ENCODE data around the gene WDR62. TPM values are rescaled to one million over a fixed set of nuclear protein-coding genes. Genes with fewer than 3 reads are reported as not detected.

Gene WDR62
- polyA plus RNA-seq, 1 donor from 2014 or later = 0.35 TPM

DNA sequence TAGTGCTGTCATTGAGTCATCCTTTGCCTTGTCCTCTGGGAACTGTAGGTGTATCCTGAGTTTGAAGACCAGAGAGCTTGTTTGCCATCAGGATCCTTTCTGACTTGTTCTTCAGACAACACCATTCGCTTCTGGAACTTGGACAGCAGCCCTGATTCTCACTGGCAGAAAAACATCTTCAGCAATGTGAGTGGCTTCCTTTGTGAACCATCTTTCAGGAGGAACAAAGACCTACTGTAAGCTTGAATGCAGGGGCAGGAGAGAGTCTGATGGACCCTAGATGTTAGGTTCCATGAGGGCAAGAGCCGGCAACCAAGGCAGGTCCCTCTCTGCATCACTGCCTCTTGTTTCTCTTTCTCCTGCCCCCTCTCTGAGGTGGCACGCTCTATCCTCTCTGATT lies 26.7 kb downstream of the WDR62 start (continued):
- no peak for TF ChIP-seq MXI1 (conservative IDR thresholded peaks at IDR 0.05; ENCODE audit: poor library complexity, severe bottlenecking)
- no peak for TF ChIP-seq EZH2 (IDR thresholded peaks at IDR 0.05; ENCODE audit: borderline replicate concordance, insufficient read depth, low read length, poor library complexity, severe bottlenecking)

DNA sequence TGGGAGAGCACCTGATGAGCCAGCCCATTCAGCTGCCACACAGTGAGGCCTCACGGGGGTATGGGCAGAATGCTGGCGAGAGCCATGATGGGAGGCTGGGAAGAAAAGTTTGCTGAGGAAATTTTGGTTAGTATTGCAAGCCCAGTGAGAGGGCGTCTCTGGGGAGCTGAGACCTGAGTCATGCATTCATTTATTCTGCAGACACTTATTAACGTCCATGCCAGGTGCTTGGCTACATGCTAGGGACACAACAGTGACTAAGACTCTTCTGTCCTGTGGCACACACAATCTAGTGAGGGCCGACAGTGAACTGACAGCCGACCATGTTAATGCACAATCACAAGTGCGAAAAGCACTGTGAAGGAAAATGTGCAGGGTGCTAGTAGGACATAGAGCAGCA lies 27.2 kb downstream of the WDR62 start:
- H3K36me3 ChIP-seq (ENCODE audit: insufficient read depth, low read length) = no peaks in the 10 kb centered on the region
- H3K9me3 ChIP-seq (ENCODE audit: low read length) = no peaks in the 10 kb centered on the region
- H3K9me2 ChIP-seq (ENCODE audit: insufficient read depth, low read length) = no peaks in the 10 kb centered on the region
- TF ChIP-seq, protein P1, sequence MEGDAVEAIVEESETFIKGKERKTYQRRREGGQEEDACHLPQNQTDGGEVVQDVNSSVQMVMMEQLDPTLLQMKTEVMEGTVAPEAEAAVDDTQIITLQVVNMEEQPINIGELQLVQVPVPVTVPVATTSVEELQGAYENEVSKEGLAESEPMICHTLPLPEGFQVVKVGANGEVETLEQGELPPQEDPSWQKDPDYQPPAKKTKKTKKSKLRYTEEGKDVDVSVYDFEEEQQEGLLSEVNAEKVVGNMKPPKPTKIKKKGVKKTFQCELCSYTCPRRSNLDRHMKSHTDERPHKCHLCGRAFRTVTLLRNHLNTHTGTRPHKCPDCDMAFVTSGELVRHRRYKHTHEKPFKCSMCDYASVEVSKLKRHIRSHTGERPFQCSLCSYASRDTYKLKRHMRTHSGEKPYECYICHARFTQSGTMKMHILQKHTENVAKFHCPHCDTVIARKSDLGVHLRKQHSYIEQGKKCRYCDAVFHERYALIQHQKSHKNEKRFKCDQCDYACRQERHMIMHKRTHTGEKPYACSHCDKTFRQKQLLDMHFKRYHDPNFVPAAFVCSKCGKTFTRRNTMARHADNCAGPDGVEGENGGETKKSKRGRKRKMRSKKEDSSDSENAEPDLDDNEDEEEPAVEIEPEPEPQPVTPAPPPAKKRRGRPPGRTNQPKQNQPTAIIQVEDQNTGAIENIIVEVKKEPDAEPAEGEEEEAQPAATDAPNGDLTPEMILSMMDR (IDR thresholded peaks at IDR 0.05; ENCODE audit: poor library complexity, severe bottlenecking) = no peak
- TF ChIP-seq TAF1 (IDR thresholded peaks at IDR 0.05; ENCODE audit: low read depth) (no peak), MXI1 (conservative IDR thresholded peaks at IDR 0.05; ENCODE audit: poor library complexity, severe bottlenecking) (no peak), RAD21 (conservative IDR thresholded peaks at IDR 0.05) (no peak), POLR2AphosphoS5 (IDR thresholded peaks at IDR 0.05) (no peak), EP300 (conservative IDR thresholded peaks at IDR 0.05; ENCODE audit: poor library complexity, severe bottlenecking) (no peak), EZH2 (IDR thresholded peaks at IDR 0.05; ENCODE audit: borderline replicate concordance, insufficient read depth, low read length, poor library complexity, severe bottlenecking) (no peak)
- TF ChIP-seq, protein P2, sequence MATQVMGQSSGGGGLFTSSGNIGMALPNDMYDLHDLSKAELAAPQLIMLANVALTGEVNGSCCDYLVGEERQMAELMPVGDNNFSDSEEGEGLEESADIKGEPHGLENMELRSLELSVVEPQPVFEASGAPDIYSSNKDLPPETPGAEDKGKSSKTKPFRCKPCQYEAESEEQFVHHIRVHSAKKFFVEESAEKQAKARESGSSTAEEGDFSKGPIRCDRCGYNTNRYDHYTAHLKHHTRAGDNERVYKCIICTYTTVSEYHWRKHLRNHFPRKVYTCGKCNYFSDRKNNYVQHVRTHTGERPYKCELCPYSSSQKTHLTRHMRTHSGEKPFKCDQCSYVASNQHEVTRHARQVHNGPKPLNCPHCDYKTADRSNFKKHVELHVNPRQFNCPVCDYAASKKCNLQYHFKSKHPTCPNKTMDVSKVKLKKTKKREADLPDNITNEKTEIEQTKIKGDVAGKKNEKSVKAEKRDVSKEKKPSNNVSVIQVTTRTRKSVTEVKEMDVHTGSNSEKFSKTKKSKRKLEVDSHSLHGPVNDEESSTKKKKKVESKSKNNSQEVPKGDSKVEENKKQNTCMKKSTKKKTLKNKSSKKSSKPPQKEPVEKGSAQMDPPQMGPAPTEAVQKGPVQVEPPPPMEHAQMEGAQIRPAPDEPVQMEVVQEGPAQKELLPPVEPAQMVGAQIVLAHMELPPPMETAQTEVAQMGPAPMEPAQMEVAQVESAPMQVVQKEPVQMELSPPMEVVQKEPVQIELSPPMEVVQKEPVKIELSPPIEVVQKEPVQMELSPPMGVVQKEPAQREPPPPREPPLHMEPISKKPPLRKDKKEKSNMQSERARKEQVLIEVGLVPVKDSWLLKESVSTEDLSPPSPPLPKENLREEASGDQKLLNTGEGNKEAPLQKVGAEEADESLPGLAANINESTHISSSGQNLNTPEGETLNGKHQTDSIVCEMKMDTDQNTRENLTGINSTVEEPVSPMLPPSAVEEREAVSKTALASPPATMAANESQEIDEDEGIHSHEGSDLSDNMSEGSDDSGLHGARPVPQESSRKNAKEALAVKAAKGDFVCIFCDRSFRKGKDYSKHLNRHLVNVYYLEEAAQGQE (IDR thresholded peaks at IDR 0.05; ENCODE audit: borderline replicate concordance) = no peak
- H3K79me2 ChIP-seq (replicated peaks; ENCODE audit: insufficient read depth, low read length) = no peaks in the 10 kb centered on the region
- H3K27ac ChIP-seq (ENCODE audit: low read length) = no peak overlapping the region
- no peaks in the 10 kb centered on the region for H4K20me1 ChIP-seq (ENCODE audit: insufficient read depth)
- H3F3A ChIP-seq (ENCODE audit: insufficient read depth, low read length, poor library complexity, severe bottlenecking) = no peaks in the 10 kb centered on the region
- no peak overlapping the region for H3K4me2 ChIP-seq (ENCODE audit: low read length)
- no peak overlapping the region for H3K4me3 ChIP-seq (ENCODE audit: low read length)
- H3K27me3 ChIP-seq (ENCODE audit: insufficient read depth, low read depth, low read length) = no peaks in the 10 kb centered on the region
- no peak overlapping the region for H2AFZ ChIP-seq (ENCODE audit: low read depth, low read length)
- H3K9ac ChIP-seq (ENCODE audit: low read length) = no peak overlapping the region

DNA sequence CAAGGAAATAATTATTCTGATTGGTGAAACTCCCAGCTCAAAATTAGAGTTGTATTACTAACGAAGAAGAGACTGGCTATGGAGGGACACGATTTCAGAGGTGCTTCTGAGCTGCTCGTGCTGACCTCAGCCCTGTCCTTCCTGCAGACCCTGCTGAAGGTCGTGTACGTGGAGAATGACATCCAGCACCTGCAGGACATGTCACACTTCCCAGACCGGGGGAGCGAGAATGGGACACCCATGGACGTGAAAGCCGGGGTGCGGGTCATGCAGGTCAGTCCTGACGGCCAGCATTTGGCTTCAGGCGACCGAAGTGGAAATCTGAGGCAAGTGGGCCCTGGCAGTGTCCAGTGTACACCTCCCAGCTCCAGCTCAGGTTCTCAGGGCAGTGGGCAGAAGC lies 28.2 kb downstream of the WDR62 start:
- no peaks in the 10 kb centered on the region for H3F3A ChIP-seq (ENCODE audit: insufficient read depth, low read length, poor library complexity, severe bottlenecking)

More for the DNA sequence above, 28.2 kb downstream of the WDR62 start:
- Histone ChIP-seq H3K27ac (ENCODE audit: low read length) (no peak overlapping the region), H4K20me1 (ENCODE audit: insufficient read depth) (no peaks in the 10 kb centered on the region), H3K9me2 (ENCODE audit: insufficient read depth, low read length) (no peaks in the 10 kb centered on the region), H3K4me2 (ENCODE audit: low read length) (no peak overlapping the region), H3K9me3 (ENCODE audit: low read length) (no peaks in the 10 kb centered on the region), H2AFZ (ENCODE audit: low read depth, low read length) (no peak overlapping the region), H3K79me2 (replicated peaks; ENCODE audit: insufficient read depth, low read length) (no peaks in the 10 kb centered on the region), H3K9ac (ENCODE audit: low read length) (no peak overlapping the region), H3K36me3 (ENCODE audit: insufficient read depth, low read length) (no peaks in the 10 kb centered on the region), H3K4me3 (ENCODE audit: low read length) (no peak overlapping the region), H3K27me3 (ENCODE audit: insufficient read depth, low read depth, low read length) (no peaks in the 10 kb centered on the region)
- TF ChIP-seq, protein P2 (IDR thresholded peaks at IDR 0.05; ENCODE audit: borderline replicate concordance) = no peak
- TF ChIP-seq, protein P1 (IDR thresholded peaks at IDR 0.05; ENCODE audit: poor library complexity, severe bottlenecking) = no peak
- TF ChIP-seq EP300 (conservative IDR thresholded peaks at IDR 0.05; ENCODE audit: poor library complexity, severe bottlenecking) = no peak
- no peak for TF ChIP-seq SMC3 (conservative IDR thresholded peaks at IDR 0.05; ENCODE audit: poor library complexity)
- TF ChIP-seq MXI1 (conservative IDR thresholded peaks at IDR 0.05; ENCODE audit: poor library complexity, severe bottlenecking) = no peak
- no peak for TF ChIP-seq TAF1 (IDR thresholded peaks at IDR 0.05; ENCODE audit: low read depth)
- TF ChIP-seq POLR2AphosphoS5 (IDR thresholded peaks at IDR 0.05) = no peak
- no peak for TF ChIP-seq EZH2 (IDR thresholded peaks at IDR 0.05; ENCODE audit: borderline replicate concordance, insufficient read depth, low read length, poor library complexity, severe bottlenecking)
- TF ChIP-seq RAD21 (conservative IDR thresholded peaks at IDR 0.05) = no peak

Measured in neural cell (in vitro differentiated cells).